ENCODE data around the gene CEACAM4. TPM values are rescaled to one million over a fixed set of nuclear protein-coding genes. Genes with fewer than 3 reads are reported as not detected.

The CEACAM4 gene
- total and polyA plus RNA-seq, 2 of the 8 experiments (the other 6 are each of a cell fraction or from before 2014, with no cell fraction given) = not detected

DNA sequence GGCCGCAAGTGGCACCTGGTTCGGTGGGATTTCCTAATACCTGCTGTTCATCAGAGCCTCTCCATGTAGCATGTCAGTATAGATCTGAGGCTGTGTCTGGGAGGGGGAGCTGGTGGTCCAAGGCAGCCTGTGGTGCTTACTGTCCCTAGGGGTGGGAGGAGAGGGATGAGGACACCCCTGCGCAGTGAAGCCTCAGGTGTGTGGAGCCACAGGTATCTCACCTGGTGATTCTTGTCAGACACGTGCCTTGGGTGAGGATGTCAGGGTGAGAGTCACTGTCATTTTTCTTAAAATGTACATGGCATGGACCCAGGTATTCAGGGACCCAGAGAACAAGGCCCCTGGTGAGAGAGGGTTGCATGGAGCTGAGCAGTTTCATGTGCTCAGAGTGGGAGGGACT, 11.7 kb downstream of the CEACAM4 start:
- Histone ChIP-seq H3K23me2 (ENCODE audit: low read depth, low read length) (no peaks in the 10 kb centered on the region; the same call in 1 of the 2 replicates), H3K79me1 (ENCODE audit: low read depth, low read length) (no peaks in the 10 kb centered on the region), H3K4me1 (replicated peaks in 1 of 4; ENCODE audit: control insufficient read depth in 3 of 4, insufficient read depth in 4 of 4, low read length in 3 of 4) (no peaks in the 10 kb centered on the region), H2BK120ac (replicated peaks; ENCODE audit: low read depth, low read length) (no peak overlapping the region), H3K56ac (replicated peaks; ENCODE audit: insufficient read length, low read depth, low read length) (no peak overlapping the region), H2BK15ac (ENCODE audit: low read length) (no peak overlapping the region), H3K9me3 (ENCODE audit: insufficient read depth in 2 of 2, low read depth in 1 of 2, low read length in 1 of 2) (peaks cover 77 to 83% of the 10 kb centered on the region in 2 experiments), H2BK20ac (ENCODE audit: low read length) (no peak overlapping the region), H4K91ac (replicated peaks; ENCODE audit: insufficient read length, low read length) (no peak overlapping the region), H2AK5ac (ENCODE audit: low read depth, low read length) (no peak overlapping the region), H3K9ac (replicated peaks in 1 of 4; ENCODE audit: extremely low read depth in 1 of 4, low read depth in 3 of 4, low read length in 3 of 4) (no peak overlapping the region), H3K18ac (ENCODE audit: extremely low read depth, low read length) (no peak overlapping the region), H4K20me1 (replicated peaks in 1 of 2; ENCODE audit: control insufficient read depth in 1 of 2, insufficient read depth in 2 of 2, low read length in 2 of 2) (no peaks in the 10 kb centered on the region), H3K14ac (ENCODE audit: insufficient read length) (no peak overlapping the region), H2AFZ (ENCODE audit: low read length) (no peak overlapping the region), H3K27me3 (replicated peaks in 1 of 4; ENCODE audit: control insufficient read depth in 3 of 4, extremely low read depth in 1 of 4, insufficient read depth in 3 of 4, low read length in 3 of 4) (0 out of 7 replicates have a peak, but pooled peaks cover 0 to 2% (median 0%) of the 10 kb centered on the region in 4 experiments), H3K23ac (ENCODE audit: insufficient read length) (no peak overlapping the region), H3K27ac (ENCODE audit: low read depth, low read length) (no peak overlapping the region), H3K36me3 (ENCODE audit: control insufficient read depth in 2 of 4, insufficient read depth in 4 of 4, low read length in 3 of 4) (no peaks in the 10 kb centered on the region), H3K79me2 (ENCODE audit: control insufficient read depth in 1 of 2, insufficient read depth in 2 of 2, low read length in 2 of 2) (no peaks in the 10 kb centered on the region), H3K4me3 (ENCODE audit: extremely low read depth in 1 of 4, insufficient read depth in 2 of 4, low read depth in 3 of 4, low read length in 4 of 4) (no peak overlapping the region), H4K5ac (ENCODE audit: insufficient read length, low read depth, low read length) (no peak overlapping the region), H4K8ac (ENCODE audit: extremely low read depth, insufficient read depth, low read length) (no peak overlapping the region), H3K4me2 (ENCODE audit: insufficient read depth in 1 of 2, low read depth in 2 of 2, low read length in 2 of 2) (no peak overlapping the region), H3K4ac (replicated peaks; ENCODE audit: insufficient read length, low read depth, low read length) (no peak overlapping the region), H2BK12ac (ENCODE audit: low read depth, low read length) (no peak overlapping the region), H2BK5ac (ENCODE audit: low read depth, low read length) (no peak overlapping the region)
- FAIRE-seq (no peak), DNase-seq (ENCODE audit: low read depth in 1 of 2, low spot score in 2 of 2) (no peak)
- 80% methylated on average over 4 of the region's 4 CpGs; no CpG with 5 or more reads in 1 of the 2 experiments for WGBS, 2 experiments (ENCODE audit: extremely low coverage in 1 of 2, insufficient coverage in 1 of 2, insufficient read length in 1 of 2, insufficient replicate concordance in 2 of 2, low coverage in 1 of 2, low lambda C conversion rate in 2 of 2, missing lambda C conversion rate in 1 of 2)
- no peak for TF ChIP-seq GTF2F1 (IDR thresholded peaks at IDR 0.05; ENCODE audit: borderline replicate concordance, low read depth, low read length)
- no peak for TF ChIP-seq SRF (IDR thresholded peaks at IDR 0.05; ENCODE audit: low read depth, low read length)
- TF ChIP-seq KDM4A (IDR thresholded peaks at IDR 0.05; ENCODE audit: low read depth, low read length, severe bottlenecking) = no peak
- TF ChIP-seq CHD1 (IDR thresholded peaks at IDR 0.05; ENCODE audit: low read depth, low read length) = no peak
- TF ChIP-seq SP2 (IDR thresholded peaks at IDR 0.05; ENCODE audit: low read length) = no peak
- no peak for TF ChIP-seq SP1 (IDR thresholded peaks at IDR 0.05; ENCODE audit: low read depth, low read length)
- TF ChIP-seq CBX5 (IDR thresholded peaks at IDR 0.05; ENCODE audit: low read depth, low read length) = no peak
- no peak for TF ChIP-seq YY1 (IDR thresholded peaks at IDR 0.05; ENCODE audit: low read depth, low read length)
- no peak for TF ChIP-seq SP4 (IDR thresholded peaks at IDR 0.05; ENCODE audit: low read length)
- no peak for TF ChIP-seq FOSL1 (IDR thresholded peaks at IDR 0.05; ENCODE audit: insufficient read depth, low read depth, low read length)
- no peak for TF ChIP-seq HDAC6 (IDR thresholded peaks at IDR 0.05; ENCODE audit: low read depth, low read length)
- no peak for TF ChIP-seq NRF1 (IDR thresholded peaks at IDR 0.05; ENCODE audit: low read depth, low read length)
- TF ChIP-seq PHF8 (conservative IDR thresholded peaks at IDR 0.05; ENCODE audit: low read depth, low read length) = no peak
- TF ChIP-seq RXRA (IDR thresholded peaks at IDR 0.05; ENCODE audit: insufficient read depth, low read depth, low read length) = no peak
- TF ChIP-seq CBX8 (IDR thresholded peaks at IDR 0.05; ENCODE audit: borderline replicate concordance, low read depth, low read length) = no peak
- no peak for TF ChIP-seq CHD2 (IDR thresholded peaks at IDR 0.05; ENCODE audit: low read length)
- CTCF ChIA-PET (ENCODE audit: partially characterized antibody) = no interaction called here
- POLR2A ChIA-PET (ENCODE audit: partially characterized antibody) = no interaction called here
